GM12891 (cell line): ENCODE data around the gene PLA2G15.

Experiments
- POLR2A ChIP-seq: IDR thresholded peaks from 2 replicates; pipeline ENCODE4 v1.6.1; 2011; ENCODE audit warnings: low read depth, low read length, control low read depth
- POLR2AphosphoS5 ChIP-seq: IDR thresholded peaks from 2 replicates; pipeline ENCODE4 v1.6.1; 2011; ENCODE audit warnings: low read depth, low read length, control low read depth
- SPI1 ChIP-seq: IDR thresholded peaks from 2 replicates; pipeline ENCODE4 v1.6.1; 2011; ENCODE audit warnings: low read depth, low read length, control low read depth
- TAF1 ChIP-seq: IDR thresholded peaks from 2 replicates; pipeline ENCODE4 v1.6.1; 2011; ENCODE audit warnings: low read depth, low read length, control low read depth

DNA sequence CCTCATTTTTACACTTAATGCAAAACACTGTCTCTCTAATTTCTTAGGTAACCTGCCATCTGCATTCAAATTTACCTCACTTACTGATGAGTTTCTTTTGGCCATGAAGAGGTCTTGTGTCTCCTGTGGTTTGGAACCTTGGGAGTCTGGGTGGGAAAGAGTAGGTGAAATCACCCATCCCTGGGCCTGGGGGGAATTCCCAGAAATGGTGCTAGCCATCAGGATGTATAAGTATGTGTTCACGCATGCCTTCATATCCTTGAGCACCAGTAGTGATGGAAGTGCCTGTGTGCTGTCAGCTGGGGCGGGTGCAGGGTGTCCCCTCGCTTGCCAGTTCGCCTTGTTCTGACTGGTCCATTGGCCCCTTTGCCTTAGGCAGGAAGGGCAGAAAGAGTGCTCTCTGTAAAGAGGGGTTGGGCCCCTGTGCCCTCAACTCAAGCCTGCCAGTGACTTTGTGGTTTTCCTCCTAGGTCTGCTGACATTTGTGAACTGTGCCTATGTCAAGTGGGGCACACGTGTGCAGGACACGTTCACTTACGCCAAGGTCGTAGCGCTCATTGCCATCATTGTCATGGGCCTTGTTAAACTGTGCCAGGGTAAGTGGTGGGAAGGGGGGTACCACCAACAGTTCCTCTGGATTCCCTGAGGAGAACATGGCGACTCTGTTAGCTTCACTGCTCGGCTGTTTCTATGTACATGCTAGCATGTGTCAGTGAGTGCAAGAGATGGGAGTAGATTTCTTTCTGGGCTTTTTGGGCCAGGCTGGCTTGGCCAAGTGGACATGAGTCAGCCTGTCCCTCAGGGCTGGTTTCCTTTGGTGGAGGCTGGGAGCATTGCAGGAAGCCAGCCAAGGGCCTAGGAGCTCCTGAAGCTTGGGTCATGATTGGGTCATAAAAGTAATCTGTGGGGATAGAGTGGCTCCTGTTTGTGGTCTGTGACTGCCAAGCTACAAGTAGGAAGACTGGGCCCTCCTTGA, 42.4 kb downstream of the PLA2G15 start:
- no peak for TF ChIP-seq TAF1
- TF ChIP-seq POLR2AphosphoS5, result no peak
- TF ChIP-seq POLR2A, result no peak
- TF ChIP-seq SPI1, result no peak
